Liver (tissue), 9 donors: ENCODE results near the gene SPRR2B. TPM values are rescaled to one million over a fixed set of nuclear protein-coding genes. Genes with fewer than 3 reads are reported as not detected.

Source experiments
- DNase-seq: peaks from one replicate; pipeline ENCODE4 v3.0.0-alpha.2; 2017; ENCODE audit warnings: low spot score
- H3K27ac ChIP-seq, 2 donors: one replicate each; pipeline ENCODE4 v1.7.0; 2013; ENCODE audit warnings: inconsistent platforms in 2 of 2, low read length in 2 of 2, control low read depth in 1 of 2, low read depth in 1 of 2, mild to moderate bottlenecking in 1 of 2
- H3K27me3 ChIP-seq, 4 donors: one replicate each; pipeline versions ENCODE4 v1.6.1 to v1.7.0; 2013; ENCODE audit warnings: low read length in 3 of 4, inconsistent platforms in 1 of 4, mild to moderate bottlenecking in 1 of 4, moderate library complexity in 1 of 4; ENCODE audit not compliant: control insufficient read depth in 4 of 4, insufficient read depth in 4 of 4
- H3K36me3 ChIP-seq, 4 donors: one replicate each; pipeline versions ENCODE4 v1.6.1 to v1.7.0; 2013; ENCODE audit warnings: low read length in 3 of 4, mild to moderate bottlenecking in 3 of 4, low read depth in 1 of 4, moderate library complexity in 1 of 4; ENCODE audit not compliant: control insufficient read depth in 4 of 4, insufficient read depth in 3 of 4
- H3K4me1 ChIP-seq, 4 donors: one replicate each; pipeline versions ENCODE4 v1.6.1 to v1.7.0; 2013; ENCODE audit warnings: low read length in 3 of 4, mild to moderate bottlenecking in 3 of 4, moderate library complexity in 1 of 4; ENCODE audit not compliant: control insufficient read depth in 4 of 4, insufficient read depth in 4 of 4
- H3K4me3 ChIP-seq, 3 donors: one replicate each; pipeline versions ENCODE4 v1.6.1 to v1.7.0; 2013; ENCODE audit warnings: low read length in 3 of 3, control low read depth in 1 of 3, low read depth in 1 of 3, mild to moderate bottlenecking in 1 of 3
- H3K9ac ChIP-seq, 2 donors: one replicate each; pipeline ENCODE4 v1.7.0; 2013; ENCODE audit warnings: low read length in 2 of 2, mild to moderate bottlenecking in 2 of 2, moderate library complexity in 2 of 2, control low read depth in 1 of 2, low read depth in 1 of 2
- H3K9me3 ChIP-seq, 4 donors: one replicate each; pipeline versions ENCODE4 v1.6.1 to v1.7.0; 2013; ENCODE audit warnings: low read length in 3 of 4; ENCODE audit not compliant: control insufficient read depth in 4 of 4
- EGR1 ChIP-seq, 2 donors: IDR thresholded peaks; 2 replicates each; pipeline ENCODE4 v1.6.1; 2016 to 2018; ENCODE audit warnings: antibody characterized with exemption in 2 of 2, low read depth in 2 of 2
- FOXA2 ChIP-seq: IDR thresholded peaks from 2 replicates; pipeline ENCODE4 v1.6.1; 2016; ENCODE audit warnings: antibody characterized with exemption
- RXRA ChIP-seq, 2 donors: IDR thresholded peaks; 2 replicates each; pipeline ENCODE4 v1.6.1; 2017 to 2018; ENCODE audit warnings: antibody characterized with exemption in 2 of 2, mild to moderate bottlenecking in 1 of 2
- SP1 ChIP-seq: IDR thresholded peaks from 2 replicates; pipeline ENCODE4 v1.6.1; 2018; ENCODE audit warnings: antibody characterized with exemption, mild to moderate bottlenecking
- YY1 ChIP-seq: IDR thresholded peaks from 2 replicates; pipeline ENCODE4 v1.6.1; 2016; ENCODE audit warnings: antibody characterized with exemption, mild to moderate bottlenecking
- polyA plus RNA-seq, 2 donors: library from polyadenylated mRNA; stranded (reverse) in 1 of 2; unstranded in 1 of 2; fragments of 200-250 nt in 1 of 2; fragments of >200 nt in 1 of 2; fragmentation: Nextera tagmentation in 1 of 2; extraction: Ambion mirVana in 1 of 2; gene quantifications; one replicate each; pipeline versions ENCODE4 v1.2.1 to v1.2.3, GENCODE V29; 2013 to 2015
- total RNA-seq, 2 donors: library from RNA; depleted of rRNA; stranded (reverse); fragments of >200 nt; gene quantifications; one replicate each; pipeline ENCODE4 v1.2.3, GENCODE V29; 2014
- TF ChIP-seq, protein P1 (sequence below): IDR thresholded peaks from 2 replicates; pipeline ENCODE4 v1.6.1; 2016; ENCODE audit warnings: antibody characterized with exemption
- TF ChIP-seq, protein P2 (sequence below): IDR thresholded peaks from 2 replicates; pipeline ENCODE4 v1.6.1; 2016; ENCODE audit warnings: antibody characterized with exemption, mild to moderate bottlenecking
- TF ChIP-seq, protein P3 (sequence below): fragments of 150-350 bp; IDR thresholded peaks from 2 replicates; pipeline ENCODE4 v1.5.1; 2017; ENCODE audit warnings: improper control_type of control experiment, low read depth, low read length; ENCODE audit not compliant: missing input control
- TF ChIP-seq, protein P4 (sequence below): IDR thresholded peaks from 2 replicates; pipeline ENCODE4 v1.6.1; 2016; ENCODE audit warnings: antibody characterized with exemption
- donor health status: healthy.
- donor health status: healthy.
- donor health status: healthy.
- donor health status: healthy.
- donor health status: healthy.

The SPRR2B gene
- total and polyA plus RNA-seq, 4 donors: not detected

DNA sequence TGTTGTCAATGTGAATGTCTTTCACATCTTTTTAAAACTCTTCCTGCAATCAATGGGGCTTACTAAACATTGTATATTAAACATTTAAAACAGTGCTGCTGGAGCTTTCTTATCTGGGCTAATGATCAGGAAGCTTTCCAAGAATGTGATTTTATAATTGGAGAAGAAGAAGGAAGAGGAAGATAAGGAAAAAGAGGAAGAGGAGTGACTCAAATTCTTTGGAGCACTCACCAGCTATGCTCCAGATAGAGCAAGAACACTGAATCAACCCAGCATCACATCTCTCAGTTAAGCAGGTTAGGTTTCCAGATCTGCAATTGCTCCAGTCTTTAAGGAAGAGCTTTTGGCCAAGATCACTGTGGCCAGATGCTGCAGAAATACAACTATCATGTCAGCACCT is 24.4 kb upstream of the SPRR2B start:
- no peaks in the 10 kb centered on the region for H3K36me3 ChIP-seq
- DNase-seq: no peak
- no peaks in the 10 kb centered on the region for H3K9me3 ChIP-seq

DNA sequence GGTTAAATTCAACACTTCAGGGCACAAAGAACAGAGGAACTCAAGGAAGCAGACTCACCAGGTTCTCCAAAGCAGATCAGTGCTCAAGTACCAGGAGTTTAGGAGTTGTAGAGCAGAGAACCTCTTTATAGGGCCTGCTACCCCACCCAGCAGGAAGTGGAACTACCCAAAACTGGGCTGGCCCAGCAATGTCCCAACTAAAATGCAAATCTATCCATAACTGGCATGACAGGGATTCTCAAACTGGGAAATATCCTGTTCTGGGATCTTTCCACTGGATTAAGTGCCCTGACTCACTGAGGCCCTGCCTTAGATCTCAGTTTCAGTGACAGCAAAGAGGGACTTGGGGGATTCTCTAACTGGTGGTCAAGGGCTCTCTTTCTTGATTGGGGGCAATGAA is 23.0 kb upstream of the SPRR2B start, which contains the start of gene SPRR2E:
SPRR2E (minus strand) TSS at position 101 of the 400 bp plus-strand sequence. CDS start 775 bp downstream, outside the sequence.
- Histone ChIP-seq H3K27me3 (no peaks in the 10 kb centered on the region), H3K4me1 (no peaks in the 10 kb centered on the region), H3K9me3 (no peaks in the 10 kb centered on the region), H3K4me3 (no peak within 1 kb of the TSS), H3K9ac (no peak within 1 kb of the TSS), H3K36me3 (no peaks in the 10 kb centered on the region), H3K27ac (no peak within 1 kb of the TSS)
- TF ChIP-seq, protein P1, sequence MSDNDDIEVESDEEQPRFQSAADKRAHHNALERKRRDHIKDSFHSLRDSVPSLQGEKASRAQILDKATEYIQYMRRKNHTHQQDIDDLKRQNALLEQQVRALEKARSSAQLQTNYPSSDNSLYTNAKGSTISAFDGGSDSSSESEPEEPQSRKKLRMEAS: no peak
- TF ChIP-seq FOXA2 (no peak), RXRA (IDR thresholded peaks at IDR 0.05) (no peak), YY1 (no peak), EGR1 (IDR thresholded peaks at IDR 0.05; ENCODE audit: low read depth in 2 of 2) (no peak)
- TF ChIP-seq, protein P2, sequence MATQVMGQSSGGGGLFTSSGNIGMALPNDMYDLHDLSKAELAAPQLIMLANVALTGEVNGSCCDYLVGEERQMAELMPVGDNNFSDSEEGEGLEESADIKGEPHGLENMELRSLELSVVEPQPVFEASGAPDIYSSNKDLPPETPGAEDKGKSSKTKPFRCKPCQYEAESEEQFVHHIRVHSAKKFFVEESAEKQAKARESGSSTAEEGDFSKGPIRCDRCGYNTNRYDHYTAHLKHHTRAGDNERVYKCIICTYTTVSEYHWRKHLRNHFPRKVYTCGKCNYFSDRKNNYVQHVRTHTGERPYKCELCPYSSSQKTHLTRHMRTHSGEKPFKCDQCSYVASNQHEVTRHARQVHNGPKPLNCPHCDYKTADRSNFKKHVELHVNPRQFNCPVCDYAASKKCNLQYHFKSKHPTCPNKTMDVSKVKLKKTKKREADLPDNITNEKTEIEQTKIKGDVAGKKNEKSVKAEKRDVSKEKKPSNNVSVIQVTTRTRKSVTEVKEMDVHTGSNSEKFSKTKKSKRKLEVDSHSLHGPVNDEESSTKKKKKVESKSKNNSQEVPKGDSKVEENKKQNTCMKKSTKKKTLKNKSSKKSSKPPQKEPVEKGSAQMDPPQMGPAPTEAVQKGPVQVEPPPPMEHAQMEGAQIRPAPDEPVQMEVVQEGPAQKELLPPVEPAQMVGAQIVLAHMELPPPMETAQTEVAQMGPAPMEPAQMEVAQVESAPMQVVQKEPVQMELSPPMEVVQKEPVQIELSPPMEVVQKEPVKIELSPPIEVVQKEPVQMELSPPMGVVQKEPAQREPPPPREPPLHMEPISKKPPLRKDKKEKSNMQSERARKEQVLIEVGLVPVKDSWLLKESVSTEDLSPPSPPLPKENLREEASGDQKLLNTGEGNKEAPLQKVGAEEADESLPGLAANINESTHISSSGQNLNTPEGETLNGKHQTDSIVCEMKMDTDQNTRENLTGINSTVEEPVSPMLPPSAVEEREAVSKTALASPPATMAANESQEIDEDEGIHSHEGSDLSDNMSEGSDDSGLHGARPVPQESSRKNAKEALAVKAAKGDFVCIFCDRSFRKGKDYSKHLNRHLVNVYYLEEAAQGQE: no peak
- TF ChIP-seq, protein P3, sequence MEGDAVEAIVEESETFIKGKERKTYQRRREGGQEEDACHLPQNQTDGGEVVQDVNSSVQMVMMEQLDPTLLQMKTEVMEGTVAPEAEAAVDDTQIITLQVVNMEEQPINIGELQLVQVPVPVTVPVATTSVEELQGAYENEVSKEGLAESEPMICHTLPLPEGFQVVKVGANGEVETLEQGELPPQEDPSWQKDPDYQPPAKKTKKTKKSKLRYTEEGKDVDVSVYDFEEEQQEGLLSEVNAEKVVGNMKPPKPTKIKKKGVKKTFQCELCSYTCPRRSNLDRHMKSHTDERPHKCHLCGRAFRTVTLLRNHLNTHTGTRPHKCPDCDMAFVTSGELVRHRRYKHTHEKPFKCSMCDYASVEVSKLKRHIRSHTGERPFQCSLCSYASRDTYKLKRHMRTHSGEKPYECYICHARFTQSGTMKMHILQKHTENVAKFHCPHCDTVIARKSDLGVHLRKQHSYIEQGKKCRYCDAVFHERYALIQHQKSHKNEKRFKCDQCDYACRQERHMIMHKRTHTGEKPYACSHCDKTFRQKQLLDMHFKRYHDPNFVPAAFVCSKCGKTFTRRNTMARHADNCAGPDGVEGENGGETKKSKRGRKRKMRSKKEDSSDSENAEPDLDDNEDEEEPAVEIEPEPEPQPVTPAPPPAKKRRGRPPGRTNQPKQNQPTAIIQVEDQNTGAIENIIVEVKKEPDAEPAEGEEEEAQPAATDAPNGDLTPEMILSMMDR: no peak
- DNase-seq: no peak

More for the DNA sequence above, 24.4 kb upstream of the SPRR2B start:
- H3K27me3 ChIP-seq: no peaks in the 10 kb centered on the region
- no peaks in the 10 kb centered on the region for H3K4me1 ChIP-seq
- TF ChIP-seq, protein P4, sequence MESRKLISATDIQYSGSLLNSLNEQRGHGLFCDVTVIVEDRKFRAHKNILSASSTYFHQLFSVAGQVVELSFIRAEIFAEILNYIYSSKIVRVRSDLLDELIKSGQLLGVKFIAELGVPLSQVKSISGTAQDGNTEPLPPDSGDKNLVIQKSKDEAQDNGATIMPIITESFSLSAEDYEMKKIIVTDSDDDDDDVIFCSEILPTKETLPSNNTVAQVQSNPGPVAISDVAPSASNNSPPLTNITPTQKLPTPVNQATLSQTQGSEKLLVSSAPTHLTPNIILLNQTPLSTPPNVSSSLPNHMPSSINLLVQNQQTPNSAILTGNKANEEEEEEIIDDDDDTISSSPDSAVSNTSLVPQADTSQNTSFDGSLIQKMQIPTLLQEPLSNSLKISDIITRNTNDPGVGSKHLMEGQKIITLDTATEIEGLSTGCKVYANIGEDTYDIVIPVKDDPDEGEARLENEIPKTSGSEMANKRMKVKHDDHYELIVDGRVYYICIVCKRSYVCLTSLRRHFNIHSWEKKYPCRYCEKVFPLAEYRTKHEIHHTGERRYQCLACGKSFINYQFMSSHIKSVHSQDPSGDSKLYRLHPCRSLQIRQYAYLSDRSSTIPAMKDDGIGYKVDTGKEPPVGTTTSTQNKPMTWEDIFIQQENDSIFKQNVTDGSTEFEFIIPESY: no peak
- TF ChIP-seq, protein P2: no peak
- TF ChIP-seq, protein P3: no peak
- TF ChIP-seq, protein P1: no peak
- TF ChIP-seq SP1: no peak
- no peak overlapping the region for H3K9ac ChIP-seq
- no peak overlapping the region for H3K27ac ChIP-seq
- no peak overlapping the region for H3K4me3 ChIP-seq
